ENCODE results near the gene MAPK10.

DNA sequence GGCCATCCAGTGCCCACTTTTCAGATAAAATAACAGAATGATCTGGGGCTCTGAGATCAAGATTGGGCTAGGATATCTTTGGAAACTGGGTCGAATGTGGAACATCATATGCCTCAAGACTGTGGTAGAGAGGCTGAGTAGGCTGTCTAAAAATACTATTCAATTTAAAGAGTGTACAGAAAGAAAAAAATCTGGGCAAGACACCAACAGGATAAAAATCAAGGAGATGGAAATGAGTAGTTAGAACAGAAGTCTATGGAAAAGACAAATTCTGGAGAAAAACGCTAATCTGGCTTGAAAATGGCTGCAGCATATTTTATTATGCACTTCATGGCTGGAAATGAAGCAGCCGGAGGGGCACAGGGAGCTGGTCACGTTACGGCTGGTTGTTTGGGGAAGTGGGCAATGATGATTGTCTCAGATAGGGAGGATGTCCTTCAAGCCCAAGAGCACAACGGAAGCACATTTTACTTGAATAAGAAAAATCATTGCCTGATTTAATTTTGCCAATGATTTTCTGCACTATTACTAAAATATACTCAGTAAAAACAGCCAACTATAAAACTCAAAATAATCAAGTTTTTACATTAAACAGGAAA, 27.1 kb upstream of the MAPK10 start:
- TF ChIP-seq, protein P1, sequence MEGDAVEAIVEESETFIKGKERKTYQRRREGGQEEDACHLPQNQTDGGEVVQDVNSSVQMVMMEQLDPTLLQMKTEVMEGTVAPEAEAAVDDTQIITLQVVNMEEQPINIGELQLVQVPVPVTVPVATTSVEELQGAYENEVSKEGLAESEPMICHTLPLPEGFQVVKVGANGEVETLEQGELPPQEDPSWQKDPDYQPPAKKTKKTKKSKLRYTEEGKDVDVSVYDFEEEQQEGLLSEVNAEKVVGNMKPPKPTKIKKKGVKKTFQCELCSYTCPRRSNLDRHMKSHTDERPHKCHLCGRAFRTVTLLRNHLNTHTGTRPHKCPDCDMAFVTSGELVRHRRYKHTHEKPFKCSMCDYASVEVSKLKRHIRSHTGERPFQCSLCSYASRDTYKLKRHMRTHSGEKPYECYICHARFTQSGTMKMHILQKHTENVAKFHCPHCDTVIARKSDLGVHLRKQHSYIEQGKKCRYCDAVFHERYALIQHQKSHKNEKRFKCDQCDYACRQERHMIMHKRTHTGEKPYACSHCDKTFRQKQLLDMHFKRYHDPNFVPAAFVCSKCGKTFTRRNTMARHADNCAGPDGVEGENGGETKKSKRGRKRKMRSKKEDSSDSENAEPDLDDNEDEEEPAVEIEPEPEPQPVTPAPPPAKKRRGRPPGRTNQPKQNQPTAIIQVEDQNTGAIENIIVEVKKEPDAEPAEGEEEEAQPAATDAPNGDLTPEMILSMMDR (IDR thresholded peaks at IDR 0.05): no peak
- TF ChIP-seq CEBPB (IDR thresholded peaks at IDR 0.05) (no peak), RCOR1 (IDR thresholded peaks at IDR 0.05; ENCODE audit: low read depth, low read length) (no peak), EHMT2 (IDR thresholded peaks at IDR 0.05; ENCODE audit: low read depth) (no peak), EP300 (IDR thresholded peaks at IDR 0.05) (no peak), RFX5 (IDR thresholded peaks at IDR 0.05) (no peak), RAD21 (conservative IDR thresholded peaks at IDR 0.05 in 1 of 2, IDR thresholded peaks at IDR 0.05 in 1 of 2) (no peak), MYC (IDR thresholded peaks at IDR 0.05; ENCODE audit: borderline replicate concordance, low read length) (no peak), BHLHE40 (IDR thresholded peaks at IDR 0.05; ENCODE audit: low read depth, low read length) (no peak)
- TF ChIP-seq, protein P2, sequence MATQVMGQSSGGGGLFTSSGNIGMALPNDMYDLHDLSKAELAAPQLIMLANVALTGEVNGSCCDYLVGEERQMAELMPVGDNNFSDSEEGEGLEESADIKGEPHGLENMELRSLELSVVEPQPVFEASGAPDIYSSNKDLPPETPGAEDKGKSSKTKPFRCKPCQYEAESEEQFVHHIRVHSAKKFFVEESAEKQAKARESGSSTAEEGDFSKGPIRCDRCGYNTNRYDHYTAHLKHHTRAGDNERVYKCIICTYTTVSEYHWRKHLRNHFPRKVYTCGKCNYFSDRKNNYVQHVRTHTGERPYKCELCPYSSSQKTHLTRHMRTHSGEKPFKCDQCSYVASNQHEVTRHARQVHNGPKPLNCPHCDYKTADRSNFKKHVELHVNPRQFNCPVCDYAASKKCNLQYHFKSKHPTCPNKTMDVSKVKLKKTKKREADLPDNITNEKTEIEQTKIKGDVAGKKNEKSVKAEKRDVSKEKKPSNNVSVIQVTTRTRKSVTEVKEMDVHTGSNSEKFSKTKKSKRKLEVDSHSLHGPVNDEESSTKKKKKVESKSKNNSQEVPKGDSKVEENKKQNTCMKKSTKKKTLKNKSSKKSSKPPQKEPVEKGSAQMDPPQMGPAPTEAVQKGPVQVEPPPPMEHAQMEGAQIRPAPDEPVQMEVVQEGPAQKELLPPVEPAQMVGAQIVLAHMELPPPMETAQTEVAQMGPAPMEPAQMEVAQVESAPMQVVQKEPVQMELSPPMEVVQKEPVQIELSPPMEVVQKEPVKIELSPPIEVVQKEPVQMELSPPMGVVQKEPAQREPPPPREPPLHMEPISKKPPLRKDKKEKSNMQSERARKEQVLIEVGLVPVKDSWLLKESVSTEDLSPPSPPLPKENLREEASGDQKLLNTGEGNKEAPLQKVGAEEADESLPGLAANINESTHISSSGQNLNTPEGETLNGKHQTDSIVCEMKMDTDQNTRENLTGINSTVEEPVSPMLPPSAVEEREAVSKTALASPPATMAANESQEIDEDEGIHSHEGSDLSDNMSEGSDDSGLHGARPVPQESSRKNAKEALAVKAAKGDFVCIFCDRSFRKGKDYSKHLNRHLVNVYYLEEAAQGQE (IDR thresholded peaks at IDR 0.05): no peak
